Mesenteric fat pad (tissue), 1 donor: ENCODE results near the gene COL5A2. TPM values are rescaled to one million over a fixed set of nuclear protein-coding genes. Genes with fewer than 3 reads are reported as not detected.

Source experiments
- DNase-seq: peaks from one replicate; pipeline ENCODE4 v3.0.0-alpha.2; 2020; ENCODE audit warnings: low spot score
- total RNA-seq: library from RNA; stranded (reverse); fragmentation: NEBNext Ultra II Directional; extraction: Animal tissue kit (Norgen Biotek cat#: 25700); gene quantifications from one replicate; pipeline ENCODE4 v1.2.1, GENCODE V29; 2021
- donor health status: DM: yes; HTN: yes; CAD: no.

The COL5A2 gene
- total RNA-seq, 1 donor from 2014 or later: 93.4 TPM

DNA sequence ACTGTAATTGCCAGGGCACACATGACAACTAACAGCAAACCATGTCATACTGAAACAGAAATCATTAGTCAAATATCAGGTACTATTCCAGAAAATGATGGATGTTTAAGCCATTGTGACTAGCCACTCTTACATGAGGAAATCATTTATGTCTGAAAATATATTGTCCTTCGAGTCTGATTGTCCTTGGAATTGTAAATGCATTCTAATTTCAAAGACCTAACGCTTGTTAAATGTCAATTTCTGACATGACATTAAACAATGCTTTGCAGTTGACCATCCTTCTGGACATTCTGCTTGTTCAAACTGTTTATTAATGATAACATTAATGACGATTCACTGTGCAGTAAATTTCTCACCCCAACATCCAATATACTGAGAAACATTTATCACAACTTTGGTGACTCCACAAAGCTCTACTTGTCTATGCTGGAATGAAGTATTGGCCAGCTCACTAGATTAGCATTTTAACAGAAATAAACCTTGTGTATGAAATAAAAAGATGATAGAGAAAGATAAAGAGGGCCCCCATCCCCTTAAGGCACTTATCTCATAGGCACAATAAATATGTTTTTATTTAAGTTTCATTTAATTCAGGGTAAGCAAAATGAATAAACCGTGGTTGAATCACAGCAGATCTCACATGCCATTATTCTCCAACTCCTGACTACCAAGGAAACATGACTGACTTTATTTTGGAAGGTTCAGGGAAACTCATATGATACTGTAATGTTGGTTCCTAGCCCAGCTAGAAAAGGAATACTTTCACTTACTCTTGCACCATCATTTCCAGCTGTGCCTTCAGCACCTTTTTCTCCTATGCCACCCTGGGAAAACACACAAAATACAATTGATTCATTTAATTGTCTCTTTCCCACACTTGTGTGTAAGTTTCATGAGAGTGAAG lies 123.1 kb downstream of the COL5A2 start:
- no peak for DNase-seq

DNA sequence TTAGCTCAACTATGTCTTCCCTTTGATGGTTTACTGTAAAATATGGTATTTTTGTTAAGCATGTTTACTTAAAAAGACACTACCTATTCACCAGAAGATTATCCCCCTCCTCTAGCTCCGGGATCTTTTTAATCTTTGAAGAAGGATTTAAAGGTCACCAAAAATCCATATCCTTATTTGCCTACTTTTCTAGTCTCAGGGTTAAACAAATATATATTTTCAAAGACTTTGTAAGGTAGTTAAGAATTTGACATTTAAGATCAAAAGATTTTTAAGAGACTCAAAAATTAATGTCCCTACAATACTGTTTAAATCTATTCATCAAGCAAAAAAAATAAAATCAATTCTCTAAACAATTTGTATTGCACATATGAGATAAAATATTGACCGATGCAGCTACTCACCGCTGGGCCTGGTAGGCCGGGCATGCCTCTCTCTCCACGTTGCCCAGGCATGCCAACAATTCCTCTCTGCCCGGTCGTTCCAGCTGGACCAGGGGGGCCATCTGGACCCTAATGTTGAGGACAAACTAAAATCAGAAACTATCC lies 129.3 kb downstream of the COL5A2 start:
- no peak for DNase-seq

GRCh38 chr2:189049709-189050164 lies 129.8 kb downstream of the COL5A2 start:
- no peak for DNase-seq

GRCh38 chr2:189048189-189048588 lies 131.4 kb downstream of the COL5A2 start:
- DNase-seq: no peak

DNA sequence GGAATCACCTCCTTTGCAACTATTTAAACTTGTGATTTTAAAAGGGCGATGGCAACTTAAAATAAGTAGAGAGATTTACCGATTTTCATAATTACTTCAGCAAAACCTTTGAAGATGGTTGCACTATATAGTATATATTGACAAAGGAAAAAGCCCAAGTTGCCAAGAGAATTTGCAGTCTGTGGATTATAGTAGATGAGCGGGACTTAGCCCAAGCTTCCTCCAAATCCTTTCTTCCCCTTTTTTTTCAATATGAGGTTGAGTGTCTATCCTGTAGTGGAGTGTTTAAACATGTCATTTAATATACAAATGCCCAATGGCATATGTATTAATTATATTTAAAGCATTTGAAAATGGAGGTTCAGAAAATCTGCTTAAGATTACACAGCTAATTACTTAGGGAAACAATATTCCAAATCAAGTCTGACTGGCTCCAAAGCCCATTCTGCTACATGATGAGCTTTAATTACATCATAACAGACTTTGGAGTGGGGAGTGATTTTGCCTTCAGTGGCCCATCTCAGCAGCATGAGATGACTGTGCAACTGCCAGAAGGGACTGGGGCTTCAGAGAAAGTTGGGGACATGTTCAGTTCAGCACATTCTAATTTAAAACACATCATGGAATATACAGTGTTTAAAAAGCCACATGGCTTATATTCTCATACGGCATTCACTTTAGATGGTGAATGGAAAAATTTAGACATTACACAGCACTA lies 132.2 kb downstream of the COL5A2 start:
- no peak for DNase-seq

DNA sequence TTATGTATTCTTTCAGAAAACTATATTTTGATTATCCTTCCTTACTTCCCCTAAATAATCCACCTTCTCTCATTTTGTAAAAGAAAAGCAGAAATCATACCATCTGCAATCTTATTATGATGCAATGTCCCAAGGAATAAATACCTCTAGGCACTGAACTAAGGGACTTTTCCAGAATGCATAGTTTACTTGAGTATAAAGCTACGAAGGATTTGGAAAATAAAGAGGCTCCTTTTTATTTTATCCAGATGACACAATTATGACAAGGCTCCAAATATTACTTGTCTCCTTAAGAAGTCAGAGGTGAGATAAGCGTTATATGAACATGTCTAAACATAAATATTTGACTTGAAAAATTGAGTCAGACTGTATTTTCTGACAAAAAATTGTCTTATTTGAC lies 133.2 kb downstream of the COL5A2 start:
- DNase-seq: no peak

GRCh38 chr2:189045836-189046235 lies 133.7 kb downstream of the COL5A2 start:
- DNase-seq: no peak

GRCh38 chr2:189037518-189037917 lies 142.0 kb downstream of the COL5A2 start:
- no peak for DNase-seq

- DNase-seq: no peak
Observed at GRCh38 chr2:189024901-189025618, 154.5 kb downstream of the COL5A2 start.

- no peak for DNase-seq
Observed at GRCh38 chr2:189022492-189022891, 157.1 kb downstream of the COL5A2 start.

DNA sequence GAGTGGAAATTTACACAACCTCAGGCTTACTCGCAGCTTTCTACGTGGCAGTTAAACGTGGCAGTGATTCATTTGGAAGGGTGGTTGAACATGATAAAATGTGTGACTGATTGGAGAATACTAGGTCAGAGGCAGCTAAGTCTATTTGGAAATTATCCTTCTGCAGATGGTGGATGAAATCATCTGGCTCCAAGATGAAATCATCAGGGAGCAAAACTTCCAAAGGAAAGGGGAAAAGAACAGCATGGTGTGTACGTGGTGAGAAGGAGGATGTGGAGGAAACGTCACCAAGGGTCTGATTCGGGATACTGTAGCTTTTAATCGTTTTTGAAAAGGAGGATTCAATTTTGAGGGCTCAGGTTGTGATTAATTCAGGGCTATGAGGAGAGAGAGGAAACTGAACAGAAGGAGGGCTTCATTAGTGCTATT lies 157.5 kb downstream of the COL5A2 start:
- DNase-seq: no peak

DNA sequence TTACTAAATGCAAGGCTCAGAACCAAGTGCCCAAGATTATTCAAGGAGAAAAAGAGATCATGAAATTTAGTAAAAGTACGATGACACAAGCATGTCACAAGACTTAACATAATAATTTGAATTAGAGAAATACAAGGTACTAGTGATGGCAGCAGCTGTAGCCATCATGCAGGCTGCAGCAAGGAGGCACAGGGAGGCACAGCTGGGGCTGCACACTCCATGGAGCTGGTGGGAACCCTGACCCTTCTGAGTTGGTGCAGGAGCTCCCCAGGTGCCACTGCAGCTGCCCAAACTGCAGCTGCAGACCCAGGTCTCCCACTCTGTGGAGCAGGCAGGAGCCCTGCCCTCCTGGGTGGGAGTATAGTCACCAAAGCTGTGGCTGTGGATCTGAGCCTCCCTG lies 159.4 kb downstream of the COL5A2 start:
- DNase-seq: no peak

DNA sequence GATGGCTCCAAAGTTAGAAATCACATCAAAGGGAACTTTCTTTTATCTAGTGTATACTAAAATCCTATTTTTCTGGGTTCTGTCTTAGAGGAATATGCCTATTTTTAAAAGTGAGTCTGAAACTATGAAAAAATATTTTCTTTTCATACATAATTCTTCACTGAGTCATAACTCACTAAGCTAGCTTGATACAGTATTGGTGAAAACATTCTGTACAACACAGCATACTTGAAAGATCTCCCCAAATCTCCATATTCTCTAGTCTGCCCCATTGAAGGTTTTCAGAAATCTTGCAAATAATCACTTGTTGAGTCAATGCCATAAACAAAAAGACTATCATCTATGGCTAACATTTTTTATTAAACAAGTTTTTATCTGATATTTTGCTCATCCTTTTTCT lies 160.9 kb downstream of the COL5A2 start:
- DNase-seq: no peak

DNA sequence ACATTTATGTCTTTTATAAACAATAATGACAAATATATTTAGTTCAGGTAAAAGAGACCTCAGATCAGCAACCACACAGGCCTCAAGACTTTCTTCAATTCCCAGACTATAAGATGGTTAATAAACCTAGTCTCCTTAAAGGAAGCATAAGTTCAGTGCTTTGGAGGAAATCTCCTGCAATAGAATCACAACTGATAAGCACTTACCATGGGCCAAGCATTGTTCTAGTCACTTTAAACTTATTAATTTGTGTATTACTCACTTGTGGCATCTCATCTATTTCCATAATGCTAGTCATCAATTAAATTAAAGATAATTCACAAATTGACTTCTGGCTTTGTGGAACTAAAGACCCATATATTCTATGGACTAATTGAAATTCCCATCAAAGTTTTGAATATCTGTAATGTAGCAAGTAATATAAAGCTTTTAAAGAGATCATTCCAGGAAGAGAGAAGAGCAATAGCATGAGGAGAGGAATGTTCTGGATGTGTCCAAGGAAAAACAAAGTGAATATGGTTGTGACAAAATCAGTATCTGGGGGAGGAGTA lies 163.2 kb downstream of the COL5A2 start:
- no peak for DNase-seq

DNA sequence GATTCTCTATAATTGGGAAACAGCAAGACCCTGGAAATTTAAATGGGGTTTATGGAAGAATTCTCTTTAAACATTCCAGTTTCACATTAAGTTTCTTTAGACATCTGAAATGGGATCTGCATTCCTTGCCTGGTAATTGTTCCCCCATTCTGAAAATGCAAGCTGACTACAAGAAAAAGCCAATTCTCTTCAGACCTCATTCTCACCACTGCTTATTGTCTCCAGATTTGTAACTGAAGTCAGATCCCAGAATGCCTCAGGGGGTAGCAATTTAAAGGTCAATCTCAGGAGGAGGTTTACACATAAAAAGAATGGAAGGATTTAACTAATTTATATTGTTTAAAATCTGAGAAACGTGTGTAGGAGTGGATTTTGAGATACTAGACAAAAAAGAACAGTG lies 164.2 kb downstream of the COL5A2 start:
- DNase-seq: no peak

DNA sequence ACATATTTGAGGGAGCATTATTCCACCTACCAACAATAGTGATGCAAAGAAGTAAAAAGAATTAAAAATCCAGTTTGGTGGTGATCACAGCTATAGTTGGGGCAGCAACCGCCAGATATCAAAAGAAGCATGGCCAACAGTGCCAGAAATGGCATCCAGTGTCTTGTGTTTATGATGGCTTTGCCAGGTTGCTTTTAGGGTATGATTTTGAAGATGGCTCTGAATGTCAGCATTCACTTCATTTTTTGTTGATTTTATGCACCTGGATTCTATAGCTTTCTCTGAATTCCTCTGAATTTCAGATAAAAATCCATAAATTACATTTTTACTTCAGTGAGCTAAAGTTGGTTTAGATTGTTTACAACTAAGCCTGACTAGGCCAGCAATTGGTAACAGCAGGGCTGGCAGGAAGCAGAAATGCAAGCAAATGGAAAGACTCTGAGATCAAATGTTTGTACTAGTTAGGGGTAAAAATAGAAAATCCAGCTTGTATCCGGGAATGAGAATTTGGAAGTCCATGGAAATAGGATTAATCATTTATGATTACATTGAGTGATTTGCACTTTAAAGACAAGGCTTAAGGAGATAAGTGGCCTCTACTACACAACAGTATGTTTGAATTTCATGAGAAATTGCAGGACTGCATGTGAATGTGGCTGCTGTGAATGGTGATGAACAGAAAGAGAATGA lies 165.0 kb downstream of the COL5A2 start:
- no peak for DNase-seq

DNA sequence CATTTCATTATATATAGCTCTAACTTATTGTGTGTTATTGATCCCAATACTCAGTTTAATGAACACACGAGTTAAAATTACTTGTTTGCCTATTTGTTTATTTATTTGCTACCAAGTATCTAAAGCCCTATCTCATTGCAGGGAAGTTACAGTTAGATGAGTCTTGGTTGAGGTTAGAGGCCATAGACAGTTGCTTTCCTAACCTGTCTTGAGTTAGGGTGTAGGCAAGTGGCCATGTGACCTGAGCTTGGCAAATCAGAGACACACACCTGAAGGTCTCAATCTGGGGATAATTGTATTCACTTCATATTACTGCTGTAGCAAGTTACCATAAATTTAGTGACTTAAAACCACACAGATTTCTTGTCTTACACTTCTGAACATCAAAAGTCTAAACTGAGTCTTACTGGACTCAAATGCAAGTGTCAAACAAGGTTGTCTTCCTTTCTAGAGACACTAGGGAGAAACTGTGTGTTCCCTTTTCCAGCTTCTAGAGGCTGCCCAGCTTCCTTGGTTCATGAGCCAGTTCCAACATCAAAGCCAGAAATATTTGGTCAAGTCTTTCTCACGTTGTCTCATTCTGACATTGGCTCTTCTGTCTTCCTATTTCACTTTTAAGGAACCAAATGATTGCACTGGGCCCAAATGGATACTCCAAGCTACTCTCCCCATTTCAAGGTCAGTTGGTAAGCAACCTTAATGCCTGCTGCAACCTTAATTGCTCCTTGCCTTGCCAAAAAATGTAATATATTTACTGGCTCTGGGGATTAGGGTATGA lies 165.7 kb downstream of the COL5A2 start:
- DNase-seq: no peak

DNA sequence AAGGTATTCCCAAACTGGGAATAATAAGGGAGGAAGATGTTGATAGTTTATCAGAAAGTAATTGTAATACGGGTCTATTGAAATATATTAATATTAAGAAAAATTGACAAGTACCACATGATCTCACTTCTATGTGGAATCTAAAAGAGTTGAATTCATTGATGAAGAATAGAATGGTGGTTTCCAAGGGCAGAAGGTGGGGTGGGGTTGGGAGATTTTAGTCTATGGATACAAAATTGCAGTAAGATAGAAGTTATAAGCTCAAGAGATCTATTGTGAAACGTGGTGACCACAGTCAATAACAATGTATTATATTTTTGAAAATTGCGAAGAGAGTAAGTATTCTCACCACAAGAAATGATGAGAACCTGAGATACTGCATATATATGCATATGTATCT lies 166.5 kb downstream of the COL5A2 start:
- no peak for DNase-seq

DNA sequence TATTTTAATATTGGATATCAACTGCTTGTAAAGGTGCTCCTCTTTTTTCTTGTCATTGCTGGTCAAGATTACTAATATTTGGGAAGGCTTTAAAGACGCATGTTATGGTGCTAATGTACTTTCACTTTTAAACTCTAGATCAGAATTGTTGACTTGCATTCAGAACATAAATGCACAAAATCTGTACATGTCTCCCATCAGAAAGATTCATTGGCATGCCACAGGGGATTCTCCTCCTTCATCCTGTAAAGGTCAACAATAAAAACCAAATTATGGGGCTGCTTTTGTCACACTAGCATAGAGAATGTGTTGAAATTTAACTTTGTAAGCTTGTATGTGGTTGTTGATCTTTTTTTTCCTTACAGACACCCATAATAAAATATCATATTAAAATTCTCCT lies 167.2 kb downstream of the COL5A2 start:
- DNase-seq: no peak

DNA sequence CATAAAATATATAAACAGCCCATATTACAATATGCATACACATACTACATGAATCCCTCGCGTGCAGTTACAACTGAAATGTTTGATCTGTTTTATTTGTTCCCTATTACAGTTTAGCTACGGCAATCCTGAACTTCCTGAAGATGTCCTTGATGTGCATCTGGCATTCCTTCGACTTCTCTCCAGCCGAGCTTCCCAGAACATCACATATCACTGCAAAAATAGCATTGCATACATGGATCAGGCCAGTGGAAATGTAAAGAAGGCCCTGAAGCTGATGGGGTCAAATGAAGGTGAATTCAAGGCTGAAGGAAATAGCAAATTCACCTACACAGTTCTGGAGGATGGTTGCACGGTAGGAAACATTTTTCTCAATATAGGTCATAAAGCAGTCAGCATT lies 169.0 kb downstream of the COL5A2 start:
- DNase-seq: no peak
